ENCODE measurements around the gene ITPR3. TPM values are rescaled to one million over a fixed set of nuclear protein-coding genes. Genes with fewer than 3 reads are reported as not detected.

ITPR3 gene
- total and polyA plus RNA-seq, 7 donors = 7.7 to 75.3 (median 10.2) TPM

DNA sequence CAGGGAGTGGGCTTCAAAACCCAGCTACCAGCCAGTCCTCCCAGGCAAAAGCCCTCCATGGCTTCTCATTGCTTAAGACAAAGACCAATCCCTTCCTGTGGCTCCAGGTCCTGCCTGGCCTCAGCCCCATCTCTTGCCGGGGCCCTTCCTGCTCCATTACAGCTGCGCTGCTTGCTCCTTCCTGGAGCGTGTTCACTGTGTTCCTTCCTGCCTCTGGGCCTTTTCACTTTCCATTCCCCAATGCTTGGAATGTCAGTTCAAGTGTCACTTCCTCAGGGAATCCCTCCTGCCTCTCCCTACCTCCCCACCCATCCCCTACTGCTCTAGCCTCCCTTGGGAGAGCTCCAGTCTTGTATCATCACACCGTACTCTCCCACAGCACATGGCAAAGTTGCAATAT is 11.1 kb upstream of the ITPR3 start:
- TF ChIP-seq POLR2AphosphoS5 (IDR thresholded peaks at IDR 0.05) (no peak), EP300 (IDR thresholded peaks at IDR 0.05) (no peak), POLR2A (IDR thresholded peaks at IDR 0.05) (no peak)
- TF ChIP-seq, protein P1, sequence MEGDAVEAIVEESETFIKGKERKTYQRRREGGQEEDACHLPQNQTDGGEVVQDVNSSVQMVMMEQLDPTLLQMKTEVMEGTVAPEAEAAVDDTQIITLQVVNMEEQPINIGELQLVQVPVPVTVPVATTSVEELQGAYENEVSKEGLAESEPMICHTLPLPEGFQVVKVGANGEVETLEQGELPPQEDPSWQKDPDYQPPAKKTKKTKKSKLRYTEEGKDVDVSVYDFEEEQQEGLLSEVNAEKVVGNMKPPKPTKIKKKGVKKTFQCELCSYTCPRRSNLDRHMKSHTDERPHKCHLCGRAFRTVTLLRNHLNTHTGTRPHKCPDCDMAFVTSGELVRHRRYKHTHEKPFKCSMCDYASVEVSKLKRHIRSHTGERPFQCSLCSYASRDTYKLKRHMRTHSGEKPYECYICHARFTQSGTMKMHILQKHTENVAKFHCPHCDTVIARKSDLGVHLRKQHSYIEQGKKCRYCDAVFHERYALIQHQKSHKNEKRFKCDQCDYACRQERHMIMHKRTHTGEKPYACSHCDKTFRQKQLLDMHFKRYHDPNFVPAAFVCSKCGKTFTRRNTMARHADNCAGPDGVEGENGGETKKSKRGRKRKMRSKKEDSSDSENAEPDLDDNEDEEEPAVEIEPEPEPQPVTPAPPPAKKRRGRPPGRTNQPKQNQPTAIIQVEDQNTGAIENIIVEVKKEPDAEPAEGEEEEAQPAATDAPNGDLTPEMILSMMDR (IDR thresholded peaks at IDR 0.05) = no peak
- Histone ChIP-seq H3K4me3 (no peak overlapping the region), H3K27me3 (peaks cover 0 to 5% (median 0%) of the 10 kb centered on the region in 3 donors), H3K9me3 (no peaks in the 10 kb centered on the region), H3K36me3 (no peaks in the 10 kb centered on the region), H3K4me1 (peaks cover 0 to 17% (median 0%) of the 10 kb centered on the region in 4 donors), H3K27ac (peak overlapping the region; percentile 33 to 69 (median 56))
- intact Hi-C loops (cut with DNase I) = no loop called here
- no peak for DNase-seq
- 70 to 74% methylated on average over 4 of the region's 4 CpGs for WGBS, 2 donors

- Histone ChIP-seq H3K36me3 (no peaks in the 10 kb centered on the region), H3K9me3 (no peaks in the 10 kb centered on the region), H3K27ac (peak overlapping the region; percentile 47 to 69 (median 58)), H3K4me1 (peaks cover 0 to 17% (median 0%) of the 10 kb centered on the region in 4 donors), H3K27me3 (peaks cover 0 to 5% (median 0%) of the 10 kb centered on the region in 3 donors), H3K4me3 (no peak overlapping the region)
- no peak for TF ChIP-seq EP300 (IDR thresholded peaks at IDR 0.05)
- TF ChIP-seq POLR2AphosphoS5 (IDR thresholded peaks at IDR 0.05) = peak in 1 of 4 donors; percentile 32
- 55 to 80% methylated on average over 22 of the region's 22 CpGs for WGBS, 2 donors
- intact Hi-C loops (cut with DNase I) = no loop called here
- peak; percentile 77 for DNase-seq
Observed at GRCh38 chr6:33610779-33611732, 10.1 kb upstream of the ITPR3 start.

GRCh38 chr6:33613146-33613794 is 7.9 kb upstream of the ITPR3 start:
- DNase-seq = no peak
- TF ChIP-seq, protein P1 (IDR thresholded peaks at IDR 0.05) = no peak
- TF ChIP-seq POLR2AphosphoS5 (IDR thresholded peaks at IDR 0.05) (no peak), POLR2A (IDR thresholded peaks at IDR 0.05) (no peak), EP300 (IDR thresholded peaks at IDR 0.05) (no peak)
- H3K36me3 ChIP-seq = no peaks in the 10 kb centered on the region
- intact Hi-C loops (cut with DNase I) = no loop called here
- peaks cover 0 to 5% (median 0%) of the 10 kb centered on the region in 3 donors for H3K27me3 ChIP-seq
- H3K4me3 ChIP-seq = no peak overlapping the region
- WGBS, 2 donors = 82 to 85% methylated on average over 8 of the region's 8 CpGs
- H3K4me1 ChIP-seq = peaks cover 0 to 16% (median 0%) of the 10 kb centered on the region in 4 donors
- H3K27ac ChIP-seq = peak overlapping the region; percentile 37 to 59 (median 52)
- H3K9me3 ChIP-seq = no peaks in the 10 kb centered on the region

DNA sequence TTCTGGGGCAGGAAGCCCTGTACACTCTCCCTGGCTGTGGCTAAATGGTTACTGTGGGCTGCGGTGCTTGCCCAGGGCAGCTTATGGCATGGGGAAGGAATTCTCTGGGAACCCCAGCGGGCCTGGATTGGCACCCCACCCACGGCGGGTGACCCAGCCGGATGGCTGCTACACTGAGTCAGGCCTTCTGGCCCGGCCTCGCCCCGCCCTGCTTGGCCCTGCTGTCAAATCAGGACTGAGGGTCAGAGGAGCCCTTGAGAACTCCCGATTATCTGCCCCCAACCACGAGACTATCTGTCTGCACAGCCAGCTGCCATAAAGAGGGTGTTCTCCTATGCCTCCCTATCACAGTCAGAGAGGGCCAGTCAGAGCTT is 7.3 kb upstream of the ITPR3 start:
- no peaks in the 10 kb centered on the region for H3K9me3 ChIP-seq
- TF ChIP-seq EP300 (IDR thresholded peaks at IDR 0.05) = no peak
- TF ChIP-seq POLR2AphosphoS5 (IDR thresholded peaks at IDR 0.05) = no peak
- TF ChIP-seq, protein P1 (IDR thresholded peaks at IDR 0.05) = no peak
- no peak for TF ChIP-seq POLR2A (IDR thresholded peaks at IDR 0.05)
- DNase-seq = peak; percentile 78
- H3K4me3 ChIP-seq = no peak overlapping the region
- intact Hi-C loops (cut with DNase I) = no loop called here
- H3K4me1 ChIP-seq = peaks cover 0 to 11% (median 0%) of the 10 kb centered on the region in 4 donors
- peak overlapping the region; percentile 37 to 59 (median 57) for H3K27ac ChIP-seq
- H3K27me3 ChIP-seq = peaks cover 0 to 5% (median 0%) of the 10 kb centered on the region in 3 donors
- WGBS, 2 donors = 58 to 72% methylated on average over 10 of the region's 10 CpGs
- H3K36me3 ChIP-seq = no peaks in the 10 kb centered on the region

DNA sequence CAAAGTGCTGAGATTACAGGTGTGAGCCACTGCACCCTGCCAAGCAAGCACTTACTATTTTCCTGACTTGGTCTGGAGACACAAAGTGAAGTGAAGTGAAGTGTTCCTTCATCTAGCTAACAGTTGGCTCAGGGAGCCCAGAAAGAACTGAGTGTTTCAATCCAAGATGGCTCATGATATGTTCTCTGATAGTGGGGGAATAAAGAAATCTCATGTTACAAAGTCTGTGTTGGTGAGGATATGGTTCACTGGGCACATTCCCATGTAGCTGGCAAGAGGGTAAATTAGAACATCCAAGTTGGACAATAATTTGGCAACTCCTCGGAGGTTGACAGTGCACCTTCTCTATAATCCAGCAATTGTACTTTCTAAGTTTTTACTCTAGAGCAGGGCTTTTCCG is 5.0 kb upstream of the ITPR3 start:
- no peak overlapping the region for H3K4me3 ChIP-seq
- intact Hi-C loops (cut with DNase I) = no loop called here
- no peak for DNase-seq
- no peaks in the 10 kb centered on the region for H3K36me3 ChIP-seq
- H3K4me1 ChIP-seq = peaks cover 0 to 19% (median 13%) of the 10 kb centered on the region in 4 donors
- H3K9me3 ChIP-seq = no peaks in the 10 kb centered on the region
- TF ChIP-seq EP300 (IDR thresholded peaks at IDR 0.05) = no peak
- no peak for TF ChIP-seq POLR2AphosphoS5 (IDR thresholded peaks at IDR 0.05)
- TF ChIP-seq POLR2A (IDR thresholded peaks at IDR 0.05) = no peak
- no peak overlapping the region for H3K27ac ChIP-seq
- WGBS, 2 donors = 95 to 98% methylated on average over 2 of the region's 2 CpGs
- H3K27me3 ChIP-seq = peaks cover 0 to 15% (median 4%) of the 10 kb centered on the region in 3 donors

Data from sigmoid colon (tissue), 7 donors.